GM12878 (cell line): ENCODE data around the gene IRGQ. TPM values are rescaled to one million over a fixed set of nuclear protein-coding genes. Genes with fewer than 3 reads are reported as not detected.

Experiments used
- BRCA1 ChIP-seq: IDR thresholded peaks from 2 replicates; pipeline ENCODE4 v1.6.1; 2011; ENCODE audit warnings: low read depth, low read length, improper control_type of control experiment
- CBX3 ChIP-seq: fragments of 200-600 bp; sonication (generic); IDR thresholded peaks from 2 replicates; pipeline ENCODE4 v1.6.1; 2016; ENCODE audit warnings: low read depth, borderline replicate concordance
- CHD1 ChIP-seq: IDR thresholded peaks from 2 replicates; pipeline ENCODE4 v1.6.1; 2012; ENCODE audit warnings: low read depth, low read length, improper control_type of control experiment
- MTA3 ChIP-seq: IDR thresholded peaks from 2 replicates; pipeline ENCODE4 v1.6.1; 2012; ENCODE audit warnings: low read length, inconsistent platforms, borderline replicate concordance
- SIX5 ChIP-seq: IDR thresholded peaks from 2 replicates; pipeline ENCODE4 v1.6.1; 2011; ENCODE audit warnings: mild to moderate bottlenecking, low read depth, low read length, moderate library complexity; ENCODE audit not compliant: severe bottlenecking
- SP1 ChIP-seq: IDR thresholded peaks from one replicate; pipeline ENCODE4 v1.6.1; 2011; ENCODE audit warnings: low read depth, low read length
- ZNF207 ChIP-seq: fragments of 450-650 bp; IDR thresholded peaks from 2 replicates; pipeline ENCODE4 v1.6.1; 2014; ENCODE audit warnings: antibody characterized with exemption, mild to moderate bottlenecking, borderline replicate concordance
- polyA plus RNA-seq, 11 experiments: library from polyadenylated mRNA; depleted of rRNA in 4 of 11; unstranded in 6 of 11; stranded (reverse) in 5 of 11; fragments of >200 nt; fragmentation: Nextera tagmentation in 4 of 11; fragmentation: Illumina TruSeq in 1 of 11; extraction: Ambion mirVana in 4 of 11; extraction: Trizol in 1 of 11; gene quantifications; 1 replicate in 1 of 11; 2 replicates in 10 of 11; pipeline versions ENCODE4 v1.2.1 to v1.2.3, GENCODE V29; 2011 to 2016; ENCODE audit warnings: inconsistent platforms in 2 of 11, missing spikeins in 2 of 11, low read depth in 1 of 11
- total RNA-seq, 4 experiments: library from RNA; depleted of rRNA in 3 of 4; stranded (reverse); fragments of >200 nt in 3 of 4; fragmentation: Illumina TruSeq in 1 of 4; extraction: Trizol in 1 of 4; gene quantifications; 2 replicates each; pipeline versions ENCODE4 v1.2.1 to v1.2.3, GENCODE V29; 2013 to 2021
- TF ChIP-seq, protein P1 (sequence below), 3 experiments: IDR thresholded peaks in 2 of 3; conservative IDR thresholded peaks in 1 of 3; 2 replicates each; pipeline ENCODE4 v1.5.1; 2011; ENCODE audit warnings: low read depth in 3 of 3, low read length in 3 of 3, mild to moderate bottlenecking in 3 of 3, control low read depth in 2 of 3, moderate library complexity in 2 of 3, inconsistent platforms in 1 of 3, mixed read lengths in 1 of 3; ENCODE audit not compliant: control insufficient read depth in 2 of 3, insufficient read depth in 1 of 3; ENCODE audit errors: extremely low read depth in 1 of 3
- TF ChIP-seq, protein P2 (sequence below): IDR thresholded peaks from 2 replicates; pipeline ENCODE4 v1.6.1; 2012; ENCODE audit warnings: mild to moderate bottlenecking, low read depth, low read length
- TF ChIP-seq, protein P3 (sequence below): fragments of 450-650 bp; IDR thresholded peaks from 2 replicates; pipeline ENCODE4 v1.6.1; 2018; ENCODE audit warnings: borderline replicate concordance, mild to moderate bottlenecking; ENCODE audit not compliant: partially characterized antibody

The IRGQ gene
- total and polyA plus RNA-seq, 10 of the 15 experiments (the other 5 are each of a cell fraction or from before 2014, with no cell fraction given) = 3.3 to 20.8 (median 9.0) TPM

DNA sequence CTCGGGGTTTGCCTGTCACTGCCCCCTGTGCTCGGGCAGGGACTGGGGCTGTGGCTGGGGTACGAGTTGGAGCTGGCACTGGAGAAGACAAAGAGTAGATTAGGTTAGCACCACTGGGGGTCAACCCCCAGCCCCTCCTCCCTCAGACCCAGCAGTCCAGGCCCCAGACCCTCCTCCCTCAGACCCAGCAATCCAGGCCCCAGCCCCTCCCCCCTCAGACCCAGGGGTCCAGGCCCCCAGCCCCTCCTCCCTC is 43.8 kb downstream of the IRGQ start (continued):
- no peak for TF ChIP-seq SP1
- TF ChIP-seq, protein P1, sequence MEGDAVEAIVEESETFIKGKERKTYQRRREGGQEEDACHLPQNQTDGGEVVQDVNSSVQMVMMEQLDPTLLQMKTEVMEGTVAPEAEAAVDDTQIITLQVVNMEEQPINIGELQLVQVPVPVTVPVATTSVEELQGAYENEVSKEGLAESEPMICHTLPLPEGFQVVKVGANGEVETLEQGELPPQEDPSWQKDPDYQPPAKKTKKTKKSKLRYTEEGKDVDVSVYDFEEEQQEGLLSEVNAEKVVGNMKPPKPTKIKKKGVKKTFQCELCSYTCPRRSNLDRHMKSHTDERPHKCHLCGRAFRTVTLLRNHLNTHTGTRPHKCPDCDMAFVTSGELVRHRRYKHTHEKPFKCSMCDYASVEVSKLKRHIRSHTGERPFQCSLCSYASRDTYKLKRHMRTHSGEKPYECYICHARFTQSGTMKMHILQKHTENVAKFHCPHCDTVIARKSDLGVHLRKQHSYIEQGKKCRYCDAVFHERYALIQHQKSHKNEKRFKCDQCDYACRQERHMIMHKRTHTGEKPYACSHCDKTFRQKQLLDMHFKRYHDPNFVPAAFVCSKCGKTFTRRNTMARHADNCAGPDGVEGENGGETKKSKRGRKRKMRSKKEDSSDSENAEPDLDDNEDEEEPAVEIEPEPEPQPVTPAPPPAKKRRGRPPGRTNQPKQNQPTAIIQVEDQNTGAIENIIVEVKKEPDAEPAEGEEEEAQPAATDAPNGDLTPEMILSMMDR (IDR thresholded peaks at IDR 0.05 in 2 of 3, conservative IDR thresholded peaks at IDR 0.05 in 1 of 3; ENCODE audit: control insufficient read depth in 2 of 3, extremely low read depth in 1 of 3, insufficient read depth in 1 of 3, low read depth in 3 of 3, low read length in 3 of 3) = no peak
- no peak for TF ChIP-seq CHD1
- TF ChIP-seq ZNF207 = no peak
- TF ChIP-seq SIX5 = no peak
- no peak for TF ChIP-seq MTA3
- no peak for TF ChIP-seq CBX3
- no peak for TF ChIP-seq BRCA1
- TF ChIP-seq, protein P2, sequence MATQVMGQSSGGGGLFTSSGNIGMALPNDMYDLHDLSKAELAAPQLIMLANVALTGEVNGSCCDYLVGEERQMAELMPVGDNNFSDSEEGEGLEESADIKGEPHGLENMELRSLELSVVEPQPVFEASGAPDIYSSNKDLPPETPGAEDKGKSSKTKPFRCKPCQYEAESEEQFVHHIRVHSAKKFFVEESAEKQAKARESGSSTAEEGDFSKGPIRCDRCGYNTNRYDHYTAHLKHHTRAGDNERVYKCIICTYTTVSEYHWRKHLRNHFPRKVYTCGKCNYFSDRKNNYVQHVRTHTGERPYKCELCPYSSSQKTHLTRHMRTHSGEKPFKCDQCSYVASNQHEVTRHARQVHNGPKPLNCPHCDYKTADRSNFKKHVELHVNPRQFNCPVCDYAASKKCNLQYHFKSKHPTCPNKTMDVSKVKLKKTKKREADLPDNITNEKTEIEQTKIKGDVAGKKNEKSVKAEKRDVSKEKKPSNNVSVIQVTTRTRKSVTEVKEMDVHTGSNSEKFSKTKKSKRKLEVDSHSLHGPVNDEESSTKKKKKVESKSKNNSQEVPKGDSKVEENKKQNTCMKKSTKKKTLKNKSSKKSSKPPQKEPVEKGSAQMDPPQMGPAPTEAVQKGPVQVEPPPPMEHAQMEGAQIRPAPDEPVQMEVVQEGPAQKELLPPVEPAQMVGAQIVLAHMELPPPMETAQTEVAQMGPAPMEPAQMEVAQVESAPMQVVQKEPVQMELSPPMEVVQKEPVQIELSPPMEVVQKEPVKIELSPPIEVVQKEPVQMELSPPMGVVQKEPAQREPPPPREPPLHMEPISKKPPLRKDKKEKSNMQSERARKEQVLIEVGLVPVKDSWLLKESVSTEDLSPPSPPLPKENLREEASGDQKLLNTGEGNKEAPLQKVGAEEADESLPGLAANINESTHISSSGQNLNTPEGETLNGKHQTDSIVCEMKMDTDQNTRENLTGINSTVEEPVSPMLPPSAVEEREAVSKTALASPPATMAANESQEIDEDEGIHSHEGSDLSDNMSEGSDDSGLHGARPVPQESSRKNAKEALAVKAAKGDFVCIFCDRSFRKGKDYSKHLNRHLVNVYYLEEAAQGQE = no peak
- TF ChIP-seq, protein P3, sequence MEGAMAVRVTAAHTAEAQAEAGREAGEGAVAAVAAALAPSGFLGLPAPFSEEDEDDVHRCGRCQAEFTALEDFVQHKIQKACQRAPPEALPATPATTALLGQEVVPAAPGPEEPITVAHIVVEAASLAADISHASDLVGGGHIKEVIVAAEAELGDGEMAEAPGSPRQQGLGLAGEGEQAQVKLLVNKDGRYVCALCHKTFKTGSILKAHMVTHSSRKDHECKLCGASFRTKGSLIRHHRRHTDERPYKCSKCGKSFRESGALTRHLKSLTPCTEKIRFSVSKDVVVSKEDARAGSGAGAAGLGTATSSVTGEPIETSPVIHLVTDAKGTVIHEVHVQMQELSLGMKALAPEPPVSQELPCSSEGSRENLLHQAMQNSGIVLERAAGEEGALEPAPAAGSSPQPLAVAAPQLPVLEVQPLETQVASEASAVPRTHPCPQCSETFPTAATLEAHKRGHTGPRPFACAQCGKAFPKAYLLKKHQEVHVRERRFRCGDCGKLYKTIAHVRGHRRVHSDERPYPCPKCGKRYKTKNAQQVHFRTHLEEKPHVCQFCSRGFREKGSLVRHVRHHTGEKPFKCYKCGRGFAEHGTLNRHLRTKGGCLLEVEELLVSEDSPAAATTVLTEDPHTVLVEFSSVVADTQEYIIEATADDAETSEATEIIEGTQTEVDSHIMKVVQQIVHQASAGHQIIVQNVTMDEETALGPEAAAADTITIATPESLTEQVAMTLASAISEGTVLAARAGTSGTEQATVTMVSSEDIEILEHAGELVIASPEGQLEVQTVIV = no peak
